BLaER1 treated with 17β-estradiol and CSF1 and Interleukin-3, amounts not matched to agents 10 nM and 100 nM (cell line): ENCODE data around the gene CHCHD5.
"Not testable (repeated sequence)": the region's sequence is repeated elsewhere in the genome, so short reads cannot be mapped to it uniquely, and the experiment has no call there.

Source experiments
- H3K27ac ChIP-seq, 11 experiments: shearing (Covaris generic); formaldehyde crosslinking; 2 replicates each; pipeline ENCODE4 v1.8.1; 2022
- H3K27me3 ChIP-seq, 11 experiments: shearing (Covaris generic); formaldehyde crosslinking; 2 replicates each; pipeline ENCODE4 v1.8.1; 2022
- H3K36me3 ChIP-seq, 11 experiments: shearing (Covaris generic); formaldehyde crosslinking; 2 replicates each; pipeline ENCODE4 v1.8.1; 2022
- H3K4me1 ChIP-seq, 10 experiments: shearing (Covaris generic); formaldehyde crosslinking; 2 replicates each; pipeline ENCODE4 v1.8.1; 2022
- H3K4me2 ChIP-seq, 11 experiments: shearing (Covaris generic); formaldehyde crosslinking; 2 replicates each; pipeline ENCODE4 v1.8.1; 2022
- H3K4me3 ChIP-seq, 10 experiments: shearing (Covaris generic); formaldehyde crosslinking; 2 replicates each; pipeline ENCODE4 v1.8.1; 2022
- H3K9ac ChIP-seq, 11 experiments: shearing (Covaris generic); formaldehyde crosslinking; 2 replicates each; pipeline ENCODE4 v1.8.1; 2022
- H3K9me3 ChIP-seq, 11 experiments: shearing (Covaris generic); formaldehyde crosslinking; replicated peaks in 1 of 11; 2 replicates each; pipeline ENCODE4 v1.8.1; 2022
- H4K20me1 ChIP-seq, 11 experiments: shearing (Covaris generic); formaldehyde crosslinking; 2 replicates each; pipeline ENCODE4 v1.8.1; 2022
- Cebpa-rat ChIP-seq, 11 experiments: shearing (Covaris generic); IDR thresholded peaks; 2 replicates each; pipeline ENCODE4 v1.8.1; 2022

The CHCHD5 gene

DNA sequence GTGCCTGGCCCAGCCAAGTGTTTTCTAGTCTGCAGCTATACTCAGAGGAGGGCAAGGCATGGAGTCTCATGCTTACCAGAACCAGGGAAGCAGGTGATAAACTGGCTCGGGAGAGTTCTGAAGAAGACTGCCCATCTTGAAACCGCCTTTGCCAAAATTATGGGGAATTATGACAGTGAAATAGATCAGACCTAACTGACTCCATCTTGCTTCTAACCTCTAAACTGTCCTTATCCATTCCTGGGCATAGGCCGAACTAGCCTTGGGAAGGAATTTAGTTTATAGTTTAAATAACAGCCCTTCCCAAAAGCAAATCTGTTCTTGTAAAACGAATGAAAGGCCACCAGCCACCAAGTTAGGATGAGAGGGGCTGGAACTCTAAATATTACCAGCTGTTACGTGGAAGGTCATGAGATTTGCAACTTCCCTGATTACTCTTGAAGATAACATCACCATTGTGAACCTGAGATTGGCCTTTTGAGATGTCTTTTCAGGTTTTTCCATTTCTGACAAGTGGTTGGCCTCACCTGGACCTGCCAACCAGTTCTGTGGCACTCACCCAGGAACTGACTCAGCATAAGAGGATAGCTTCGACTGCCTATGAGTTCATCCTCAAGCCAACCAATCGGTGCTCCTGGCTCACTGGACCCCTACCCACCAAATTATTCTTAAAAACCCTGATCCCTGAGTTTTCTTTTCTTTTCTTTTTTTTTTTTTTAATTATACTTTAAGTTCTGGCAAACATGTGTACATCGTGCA lies 23.4 kb downstream of the CHCHD5 start:
- no peak overlapping the region for H3K9ac ChIP-seq
- no peaks in the 10 kb centered on the region for H4K20me1 ChIP-seq
- no peak overlapping the region for H3K27ac ChIP-seq
- H3K4me3 ChIP-seq = no peak overlapping the region
- H3K4me1 ChIP-seq = no peaks in the 10 kb centered on the region
- no peak overlapping the region for H3K4me2 ChIP-seq
- no peaks in the 10 kb centered on the region for H3K27me3 ChIP-seq
- no peaks in the 10 kb centered on the region for H3K36me3 ChIP-seq
- no peak for TF ChIP-seq Cebpa-rat (IDR thresholded peaks at IDR 0.05)
- peaks cover 0 to 17% (median 6%) of the 10 kb centered on the region in 11 experiments; a peak in 9 of 22 replicates for H3K9me3 ChIP-seq

DNA sequence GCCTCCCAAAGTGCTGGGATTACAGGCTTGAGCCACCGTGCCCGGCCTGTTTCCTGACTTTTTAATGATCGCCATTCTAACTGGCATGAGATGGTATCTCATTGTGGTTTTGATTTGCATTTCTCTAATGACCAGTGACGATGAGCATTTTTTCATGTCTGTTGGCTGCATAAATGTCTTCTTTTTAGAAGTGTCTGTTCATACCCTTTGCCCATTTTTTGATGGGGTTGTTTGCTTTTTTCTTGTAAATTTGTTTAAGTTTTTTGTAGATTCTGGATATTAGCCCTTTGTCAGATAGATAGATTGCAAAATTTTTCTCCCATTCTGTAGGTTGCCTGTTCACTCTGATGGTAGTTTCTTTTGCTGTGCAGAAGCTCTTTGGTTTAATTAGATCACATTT lies 24.9 kb downstream of the CHCHD5 start:
- not testable (repeated sequence) for H3K9ac ChIP-seq, H3K27ac ChIP-seq, H3K4me3 ChIP-seq, H3K36me3 ChIP-seq, H3K4me1 ChIP-seq, H4K20me1 ChIP-seq, H3K4me2 ChIP-seq, H3K27me3 ChIP-seq
- peaks cover 0 to 17% (median 6%) of the 10 kb centered on the region in 11 experiments; a peak in 9 of 22 replicates for H3K9me3 ChIP-seq

DNA sequence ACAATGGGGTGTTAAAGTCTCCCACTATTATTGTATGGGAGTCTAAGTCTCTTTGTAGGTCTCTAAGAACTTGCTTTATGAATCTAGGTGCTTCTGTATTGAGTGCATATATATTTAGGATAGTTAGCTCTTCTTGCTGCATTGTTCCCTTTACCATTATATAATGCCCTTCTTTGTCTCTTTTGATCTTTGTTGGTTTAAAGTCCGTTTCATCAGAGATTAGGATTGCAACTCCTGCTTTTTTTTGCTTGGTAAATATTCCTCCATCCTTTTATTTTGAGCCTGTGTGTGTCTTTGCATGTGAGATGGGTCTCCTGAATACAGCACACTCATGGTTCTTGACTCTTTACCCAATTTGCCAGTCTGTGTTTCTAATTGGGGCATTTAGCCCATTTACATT lies 27.9 kb downstream of the CHCHD5 start:
- H3K4me1 ChIP-seq, H3K9ac ChIP-seq, H3K36me3 ChIP-seq, H3K27ac ChIP-seq, H3K4me2 ChIP-seq, H3K27me3 ChIP-seq, H4K20me1 ChIP-seq, H3K4me3 ChIP-seq: not testable (repeated sequence)
- H3K9me3 ChIP-seq = peaks cover 0 to 17% (median 6%) of the 10 kb centered on the region in 11 experiments; a peak in 9 of 22 replicates

DNA sequence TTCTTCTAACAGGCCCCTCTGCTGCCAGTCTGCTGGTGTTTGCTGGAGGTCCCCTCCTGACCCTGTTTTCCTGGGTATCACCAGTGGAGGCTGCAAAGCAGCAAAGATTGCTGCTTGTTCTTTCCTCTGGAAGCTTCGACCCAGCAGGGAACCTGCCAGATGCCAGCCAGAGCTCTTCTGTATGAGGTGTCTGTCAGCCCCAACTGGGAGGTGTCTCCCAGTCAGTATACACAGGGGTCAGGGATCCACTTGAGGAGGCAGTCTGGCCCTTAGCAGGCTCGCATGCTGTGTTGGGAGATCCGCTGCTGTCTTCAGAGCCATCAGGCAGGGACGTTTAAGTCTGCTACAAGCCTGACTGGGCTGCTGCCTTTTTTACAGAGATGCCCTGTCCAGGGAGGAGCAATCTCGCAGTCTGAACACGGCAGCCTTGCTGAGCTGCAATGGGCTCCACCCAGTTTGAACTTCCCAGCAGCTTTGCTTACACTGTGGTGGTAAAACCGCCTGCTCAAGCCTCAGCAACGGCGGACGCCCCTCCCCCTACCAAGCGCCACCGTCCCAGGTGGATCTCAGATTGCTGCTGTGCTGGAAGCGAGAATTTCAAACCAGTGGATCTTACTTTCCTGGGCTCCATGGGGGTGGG lies 29.9 kb downstream of the CHCHD5 start:
- Histone ChIP-seq H3K9ac (no peak overlapping the region), H3K4me2 (no peak overlapping the region), H3K27ac (no peak overlapping the region), H3K36me3 (no peaks in the 10 kb centered on the region), H3K27me3 (no peaks in the 10 kb centered on the region), H3K9me3 (peaks cover 0 to 17% (median 6%) of the 10 kb centered on the region in 11 experiments; a peak in 8 of 22 replicates), H3K4me1 (peaks cover 0 to 25% (median 4%) of the 10 kb centered on the region in 10 experiments; a peak in 8 of 20 replicates), H4K20me1 (no peaks in the 10 kb centered on the region), H3K4me3 (no peak overlapping the region)
- TF ChIP-seq Cebpa-rat (IDR thresholded peaks at IDR 0.05) = no peak

DNA sequence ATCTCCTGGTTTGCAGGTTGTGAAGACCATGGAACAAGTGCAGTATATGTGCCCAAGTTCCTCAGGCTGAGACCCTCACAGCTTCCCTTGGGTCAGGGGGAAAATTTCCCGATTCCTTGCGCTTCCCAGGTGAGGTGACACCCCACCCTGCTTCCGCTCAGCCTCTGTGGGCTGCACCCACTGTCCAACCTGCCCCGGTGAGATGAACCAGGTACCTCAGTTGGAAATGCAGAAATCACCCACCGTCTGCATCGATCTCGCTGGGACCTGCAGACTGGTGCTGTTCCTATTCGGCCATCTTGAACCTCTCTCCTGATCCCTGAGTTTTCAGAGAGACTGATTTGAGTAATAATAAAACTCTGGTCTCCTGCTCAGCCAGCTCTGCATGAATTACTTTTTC lies 30.6 kb downstream of the CHCHD5 start:
- Histone ChIP-seq H3K9ac (no peak overlapping the region), H3K27ac (no peak overlapping the region), H3K4me2 (no peak overlapping the region), H4K20me1 (no peaks in the 10 kb centered on the region), H3K9me3 (peaks cover 0 to 9% (median 4%) of the 10 kb centered on the region in 11 experiments; a peak in 6 of 22 replicates), H3K4me3 (no peak overlapping the region), H3K4me1 (peaks cover 0 to 25% (median 4%) of the 10 kb centered on the region in 10 experiments; a peak in 8 of 20 replicates), H3K27me3 (no peaks in the 10 kb centered on the region), H3K36me3 (no peaks in the 10 kb centered on the region)
- TF ChIP-seq Cebpa-rat (IDR thresholded peaks at IDR 0.05) = no peak

DNA sequence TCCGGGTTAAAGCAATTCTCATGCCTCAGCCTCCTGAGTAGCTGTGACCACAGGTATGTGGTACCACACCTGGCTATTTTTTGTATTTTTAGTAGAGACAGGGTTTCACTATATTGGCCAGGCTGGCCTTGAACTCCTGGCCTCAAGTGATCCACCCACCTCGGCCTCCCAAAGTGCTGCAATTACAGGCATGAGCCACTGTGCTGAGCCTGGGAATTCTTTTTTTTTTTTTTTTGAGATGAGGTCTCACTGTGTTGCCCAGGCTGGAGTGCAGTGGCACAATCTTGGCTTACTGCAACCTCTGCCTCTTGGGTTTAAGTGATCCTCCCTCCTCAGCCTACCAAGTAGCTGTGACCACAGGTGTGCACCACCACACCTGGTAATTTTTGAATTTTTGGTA lies 31.4 kb downstream of the CHCHD5 start:
- not testable (repeated sequence) for H3K4me2 ChIP-seq, H3K9ac ChIP-seq, H3K27me3 ChIP-seq, H3K36me3 ChIP-seq, H3K9me3 ChIP-seq, H3K27ac ChIP-seq, H3K4me3 ChIP-seq, H4K20me1 ChIP-seq
- H3K4me1 ChIP-seq = peaks cover 0 to 25% (median 4%) of the 10 kb centered on the region in 10 experiments; a peak in 8 of 20 replicates

DNA sequence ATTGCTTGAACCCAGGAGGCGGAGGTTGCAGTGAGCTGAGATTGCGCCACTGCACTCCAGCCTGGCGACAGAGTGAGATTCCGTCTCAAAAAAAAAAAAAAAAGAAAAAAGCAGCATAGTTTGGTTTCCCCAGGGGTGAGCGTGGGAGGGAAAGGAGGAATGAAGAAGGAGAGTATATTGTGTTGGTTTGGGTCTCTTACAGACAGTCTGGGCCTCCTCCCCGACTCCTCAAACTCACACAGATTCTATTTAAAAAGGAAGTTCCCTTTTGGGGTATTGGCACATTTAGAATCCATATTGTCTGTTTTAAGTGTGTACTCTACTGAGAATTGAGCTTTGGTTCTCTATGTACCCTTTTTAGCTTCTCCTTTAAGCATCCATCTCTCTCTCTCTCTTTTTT lies 34.0 kb downstream of the CHCHD5 start:
- H3K9me3 ChIP-seq = no peaks in the 10 kb centered on the region
- no peaks in the 10 kb centered on the region for H4K20me1 ChIP-seq
- TF ChIP-seq Cebpa-rat (IDR thresholded peaks at IDR 0.05) = no peak
- peaks cover 0 to 40% (median 4%) of the 10 kb centered on the region in 10 experiments; a peak in 9 of 20 replicates for H3K4me1 ChIP-seq
- H3K4me2 ChIP-seq = 0 out of 22 replicates have a peak overlapping the region, but pooled peaks of 3 of the 11 experiments have one; percentile 9 to 24 (median 24)
- H3K36me3 ChIP-seq = no peaks in the 10 kb centered on the region
- no peak overlapping the region for H3K4me3 ChIP-seq
- H3K27me3 ChIP-seq = no peaks in the 10 kb centered on the region
- no peak overlapping the region for H3K27ac ChIP-seq
- no peak overlapping the region for H3K9ac ChIP-seq

DNA sequence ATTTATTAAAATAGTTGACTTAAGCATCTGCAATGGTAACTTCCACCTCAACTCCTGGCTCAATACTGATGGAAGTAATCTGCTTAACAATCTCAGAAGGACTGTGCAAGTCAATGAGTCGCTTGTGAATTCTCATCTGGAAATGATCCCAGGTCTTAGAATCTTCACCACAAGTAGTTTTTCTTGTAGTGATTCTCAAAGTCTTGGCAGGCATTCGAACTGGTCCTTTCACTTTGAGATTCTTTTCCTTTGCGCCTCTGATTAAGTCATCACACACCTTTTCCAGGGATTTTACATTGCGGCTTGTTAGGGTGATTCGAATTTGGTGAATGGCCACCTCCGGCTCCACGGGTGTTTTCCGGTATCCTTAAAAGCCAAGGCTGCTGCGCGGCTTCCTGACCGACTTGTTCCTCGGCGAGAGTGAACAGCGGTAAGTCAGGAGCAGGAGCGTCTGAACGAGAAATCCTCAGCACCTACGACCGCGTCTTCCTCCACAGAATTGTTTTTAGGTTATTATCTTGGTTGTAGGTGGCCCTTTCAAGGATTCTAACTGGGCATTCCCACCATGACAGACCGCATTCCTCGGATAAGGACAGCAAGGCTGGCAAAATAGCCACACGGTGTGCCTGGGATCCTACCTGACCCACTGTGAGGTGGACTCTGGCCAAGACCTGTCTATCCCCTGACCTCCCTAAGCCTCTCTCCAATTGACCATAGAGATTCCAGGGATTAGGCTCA lies 37.5 kb downstream of the CHCHD5 start:
- Histone ChIP-seq H4K20me1 (no peaks in the 10 kb centered on the region), H3K36me3 (no peaks in the 10 kb centered on the region), H3K4me3 (no peak overlapping the region), H3K9ac (no peak overlapping the region), H3K4me2 (peak overlapping the region in 2 of 11 experiments; percentile 25 to 44; a peak in 3 of 22 replicates), H3K27me3 (no peaks in the 10 kb centered on the region), H3K27ac (no peak overlapping the region), H3K4me1 (peaks cover 15 to 70% (median 36%) of the 10 kb centered on the region in 10 experiments), H3K9me3 (no peaks in the 10 kb centered on the region)
- no peak for TF ChIP-seq Cebpa-rat (IDR thresholded peaks at IDR 0.05)

DNA sequence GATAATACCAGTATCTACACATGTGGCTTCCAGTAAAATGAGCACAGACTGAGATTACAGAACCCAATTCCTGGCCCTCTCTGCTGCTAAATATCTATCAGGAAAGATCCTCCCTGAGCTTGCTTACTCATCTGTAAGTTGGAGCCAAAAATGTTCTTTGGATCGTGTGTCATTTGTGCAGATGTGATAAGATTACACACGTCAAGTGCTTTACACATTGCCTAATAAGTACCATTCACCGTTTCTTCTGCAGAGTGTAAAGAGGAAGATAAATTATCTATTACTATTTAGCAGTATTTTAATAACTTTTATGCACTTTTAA lies 38.1 kb downstream of the CHCHD5 start:
- no peak overlapping the region for H3K4me3 ChIP-seq
- no peak for TF ChIP-seq Cebpa-rat (IDR thresholded peaks at IDR 0.05)
- H3K4me1 ChIP-seq = peaks cover 20 to 70% (median 39%) of the 10 kb centered on the region in 10 experiments

More for the DNA sequence above, 38.1 kb downstream of the CHCHD5 start:
- Histone ChIP-seq H3K36me3 (no peaks in the 10 kb centered on the region), H3K9me3 (no peaks in the 10 kb centered on the region), H3K27ac (no peak overlapping the region), H3K27me3 (no peaks in the 10 kb centered on the region), H4K20me1 (no peaks in the 10 kb centered on the region), H3K4me2 (peak overlapping the region in 2 of 11 experiments; percentile 25 to 44; a peak in 3 of 22 replicates), H3K9ac (no peak overlapping the region)
